ENCODE measurements around the gene MED23.

Gene MED23

GRCh38 chr6:131642565-131642964 lies 14.5 kb upstream of the MED23 start:
- DNase-seq (ENCODE audit: insufficient read length, low spot score) (no peak), FAIRE-seq (no peak)

GRCh38 chr6:131641554-131641953 lies 13.5 kb upstream of the MED23 start:
- no peak for DNase-seq (ENCODE audit: insufficient read length, low spot score)
- FAIRE-seq: no peak

GRCh38 chr6:131640576-131640975 lies 12.5 kb upstream of the MED23 start:
- DNase-seq (ENCODE audit: insufficient read length, low spot score): no peak
- FAIRE-seq: no peak

GRCh38 chr6:131640100-131640499 lies 12.1 kb upstream of the MED23 start:
- FAIRE-seq (no peak), DNase-seq (ENCODE audit: insufficient read length, low spot score) (no peak)

GRCh38 chr6:131638013-131638412 lies 10.0 kb upstream of the MED23 start:
- DNase-seq (ENCODE audit: insufficient read length, low spot score) (no peak), FAIRE-seq (no peak)

- no peak for FAIRE-seq
Observed at GRCh38 chr6:131636880-131637792, 9.1 kb upstream of the MED23 start, which contains the start of gene ENPP3. Gene ENPP3 (plus strand): TSS chr6:131637302. CDS start chr6:131637385, 83 bp downstream.

GRCh38 chr6:131635384-131636340 lies 7.6 kb upstream of the MED23 start:
- FAIRE-seq (no peak), DNase-seq (ENCODE audit: insufficient read length, low spot score) (no peak)

More at GRCh38 chr6:131636880-131637792, 9.1 kb upstream of the MED23 start, which contains the start of gene ENPP3:
- DNase-seq (ENCODE audit: insufficient read length, low spot score): no peak

GRCh38 chr6:131631625-131632289 lies 3.7 kb upstream of the MED23 start:
- FAIRE-seq (no peak), DNase-seq (ENCODE audit: insufficient read length, low spot score) (no peak)

- DNase-seq (ENCODE audit: insufficient read length, low spot score): no peak
- no peak for FAIRE-seq
Observed at GRCh38 chr6:131629651-131630050, 1.6 kb upstream of the MED23 start.

- FAIRE-seq (no peak), DNase-seq (ENCODE audit: insufficient read length, low spot score) (no peak)
Observed at GRCh38 chr6:131628726-131629125, 684 bp upstream of the MED23 start.

GRCh38 chr6:131615275-131615674 lies 12.8 kb downstream of the MED23 start:
- no peak for FAIRE-seq
- no peak for DNase-seq (ENCODE audit: insufficient read length, low spot score)

- DNase-seq (ENCODE audit: insufficient read length, low spot score) (no peak), FAIRE-seq (no peak)
Observed at GRCh38 chr6:131613296-131613925, 14.6 kb downstream of the MED23 start.

- FAIRE-seq: no peak
- no peak for DNase-seq (ENCODE audit: insufficient read length, low spot score)
Observed at GRCh38 chr6:131602781-131603312, 25.2 kb downstream of the MED23 start.

GRCh38 chr6:131600716-131601115 lies 27.3 kb downstream of the MED23 start:
- FAIRE-seq (no peak), DNase-seq (ENCODE audit: insufficient read length, low spot score) (no peak)

- FAIRE-seq (no peak), DNase-seq (ENCODE audit: insufficient read length, low spot score) (peak; percentile 8)
Observed at GRCh38 chr6:131597446-131597845, 30.6 kb downstream of the MED23 start.

- FAIRE-seq: no peak
- DNase-seq (ENCODE audit: insufficient read length, low spot score): no peak
Observed at GRCh38 chr6:131594074-131594473, 34.0 kb downstream of the MED23 start.

GRCh38 chr6:131592935-131593334 lies 35.1 kb downstream of the MED23 start:
- no peak for FAIRE-seq

GRCh38 chr6:131588643-131589042 lies 39.4 kb downstream of the MED23 start:
- FAIRE-seq: no peak
- no peak for DNase-seq (ENCODE audit: insufficient read length, low spot score)

More at GRCh38 chr6:131592935-131593334, 35.1 kb downstream of the MED23 start:
- DNase-seq (ENCODE audit: insufficient read length, low spot score): no peak

- no peak for DNase-seq (ENCODE audit: insufficient read length, low spot score)
- no peak for FAIRE-seq
Observed at GRCh38 chr6:131587909-131588308, 40.1 kb downstream of the MED23 start.

- DNase-seq (ENCODE audit: insufficient read length, low spot score): no peak
- FAIRE-seq: no peak
Observed at GRCh38 chr6:131586543-131586942, 41.5 kb downstream of the MED23 start.

All from HTR-8/SVneo (cell line).